Stimulated activated CD4-positive, alpha-beta T cell treated with anti-CD3 and anti-CD28 coated beads, Interleukin-4, amount 100 ng/mL, for 24 hours (primary cell): ENCODE results near the gene KHDC4.
A peak's percentile ranks its signal among the peaks of the same experiment; 100 is the strongest.
"Not testable (repeated sequence)": the region's sequence is repeated elsewhere in the genome, so short reads cannot be mapped to it uniquely, and the experiment has no call there.

Experiments used
- DNase-seq: peaks from one replicate; pipeline ENCODE4 v3.0.0-alpha.2; 2020

KHDC4 gene

GRCh38 chr1:155940482-155940992 is 6.3 kb upstream of the KHDC4 start:
- no peak for DNase-seq

- DNase-seq, result peak; percentile 43
These were observed 4.0 kb upstream of the KHDC4 start for GRCh38 chr1:155938220-155938627.

- DNase-seq, result no peak
These were observed 850 bp upstream of the KHDC4 start for GRCh38 chr1:155934936-155935590.

DNA sequence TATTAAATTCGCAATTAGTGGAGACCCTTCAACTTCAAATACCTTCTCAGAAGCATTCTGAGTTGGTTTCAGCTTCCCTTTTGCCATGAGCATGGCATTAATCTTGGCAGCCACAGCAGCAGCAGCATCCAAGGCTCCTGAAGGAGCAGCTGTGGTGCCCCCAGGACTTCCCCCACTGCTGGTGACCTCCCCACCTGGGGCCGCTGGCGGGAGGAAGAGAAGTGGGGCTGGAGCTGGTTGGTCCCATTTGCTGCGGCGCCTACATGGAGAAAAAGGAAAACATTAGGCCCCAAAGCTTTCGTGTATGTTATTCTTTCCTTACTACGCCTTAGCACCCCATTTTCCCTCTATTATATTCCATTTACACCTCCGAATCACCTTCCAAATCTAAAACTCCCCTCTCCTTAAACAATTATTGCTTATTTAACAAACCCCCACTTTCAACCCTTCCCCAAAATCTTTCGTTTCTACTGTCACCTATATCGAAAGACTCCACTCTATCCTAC is 569 bp downstream of the KHDC4 start:
- DNase-seq, result no peak

- DNase-seq, result no peak
These were observed 1.7 kb downstream of the KHDC4 start for GRCh38 chr1:155932487-155932886.

DNA sequence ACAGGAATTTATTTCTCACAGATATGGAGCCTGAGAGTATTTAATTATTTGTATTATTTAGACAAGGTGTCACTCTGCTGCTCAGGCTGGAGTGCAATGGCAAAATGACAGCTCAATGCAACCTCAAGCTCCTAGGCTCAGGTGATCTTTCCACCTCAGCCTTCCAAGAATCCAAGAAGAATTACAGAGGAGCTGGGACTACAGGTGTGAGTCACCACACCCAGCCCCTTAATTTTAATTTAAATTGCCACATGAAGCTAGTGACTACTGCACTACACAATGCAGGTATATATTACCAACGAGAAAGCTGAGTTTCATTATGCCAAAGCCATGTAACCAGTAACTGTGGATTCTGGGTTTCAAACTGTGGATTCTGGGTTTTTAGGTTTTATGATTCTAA is 2.1 kb downstream of the KHDC4 start:
- no peak for DNase-seq

DNA sequence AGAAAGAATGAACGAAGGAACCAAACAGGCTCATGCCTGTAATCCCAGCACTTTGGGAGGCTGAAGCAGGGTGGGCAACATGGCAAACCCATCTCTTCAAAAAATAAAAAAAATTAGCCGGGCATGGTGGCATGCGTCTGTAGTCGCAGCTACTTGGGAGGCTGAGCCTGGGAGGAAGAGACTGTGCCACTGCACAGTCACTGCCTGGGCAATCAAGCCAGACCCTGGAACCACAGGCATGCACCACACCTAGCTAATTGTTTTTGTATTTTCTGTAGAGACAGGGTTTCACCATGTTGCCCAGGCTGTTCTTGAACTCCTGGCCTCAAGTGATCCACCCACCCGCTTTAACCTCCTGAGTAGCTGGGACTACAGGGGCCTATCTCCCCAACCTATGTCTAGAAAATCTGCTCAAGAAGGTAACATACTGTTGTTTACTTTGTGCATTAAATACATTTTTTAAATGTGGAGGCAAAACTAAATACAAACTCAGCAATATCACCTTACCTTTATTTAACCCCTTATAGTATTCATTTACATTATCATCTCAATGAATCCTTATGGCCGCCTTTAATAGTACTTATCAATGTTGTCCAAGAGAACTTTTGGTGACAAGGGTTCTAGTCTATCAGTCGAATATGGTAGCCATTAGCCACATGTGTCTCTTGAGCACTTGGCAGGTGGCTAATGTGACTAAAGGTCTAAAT is 2.7 kb downstream of the KHDC4 start:
- no peak for DNase-seq

DNA sequence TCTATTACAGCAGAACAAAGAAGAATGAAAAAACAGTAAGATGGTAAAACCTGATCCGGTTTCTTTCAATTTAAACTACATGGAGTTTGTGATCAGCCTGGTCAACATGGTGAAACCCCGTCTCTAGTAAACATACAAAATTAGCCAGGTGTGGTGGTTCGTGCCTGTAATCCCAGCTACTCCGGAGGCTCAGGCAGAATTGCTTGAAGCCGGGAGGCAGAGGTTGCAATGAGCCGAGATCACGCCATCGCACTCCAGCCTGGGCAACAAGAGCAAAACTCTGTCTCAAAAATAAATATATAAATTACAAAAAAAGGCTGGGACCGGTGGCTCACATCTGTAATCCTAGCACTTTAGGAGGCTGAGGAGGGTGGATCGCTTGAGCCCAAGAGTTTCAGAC is 3.5 kb downstream of the KHDC4 start:
- not testable (repeated sequence) for DNase-seq

GRCh38 chr1:155929057-155929456 is 5.2 kb downstream of the KHDC4 start:
- no peak for DNase-seq

GRCh38 chr1:155925506-155925905 is 8.7 kb downstream of the KHDC4 start:
- no peak for DNase-seq

DNA sequence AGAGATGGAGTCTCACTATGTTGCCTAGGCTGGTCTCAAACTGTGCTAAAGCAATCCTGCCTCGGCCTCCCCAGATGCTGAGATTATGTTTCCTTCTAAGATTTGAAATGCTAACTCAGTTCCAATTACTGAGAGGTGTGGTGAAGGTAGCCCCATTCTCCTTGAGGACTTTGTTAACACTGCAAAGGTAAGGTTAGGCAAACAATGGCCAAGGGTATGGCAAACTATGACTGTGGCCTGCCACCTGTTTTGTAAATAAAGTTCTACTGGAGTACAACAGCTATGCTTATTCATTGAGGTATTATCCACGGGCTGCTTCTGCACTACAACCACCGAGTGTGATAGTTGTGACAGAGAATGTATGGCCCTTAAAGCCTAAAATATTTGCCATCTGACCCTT is 13.5 kb downstream of the KHDC4 start:
- no peak for DNase-seq

DNA sequence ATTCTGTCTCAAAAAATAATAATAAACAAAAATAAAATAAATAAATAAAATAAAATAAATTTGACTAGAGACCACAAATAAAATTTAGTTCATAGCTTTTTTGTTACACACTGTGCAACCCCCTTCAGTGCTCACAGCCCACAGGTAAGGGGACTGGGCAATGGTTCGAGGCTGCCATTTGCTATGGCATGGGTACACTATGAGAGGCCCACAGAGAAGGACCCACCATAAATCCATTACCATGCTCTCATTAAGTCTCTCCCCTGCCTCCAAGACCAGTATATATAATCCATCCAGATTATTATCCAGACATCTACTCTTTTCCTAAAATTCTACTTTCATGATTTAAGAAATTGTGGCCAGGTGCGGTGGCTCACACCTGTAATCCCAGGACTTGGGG is 14.4 kb downstream of the KHDC4 start:
- DNase-seq, result no peak

DNA sequence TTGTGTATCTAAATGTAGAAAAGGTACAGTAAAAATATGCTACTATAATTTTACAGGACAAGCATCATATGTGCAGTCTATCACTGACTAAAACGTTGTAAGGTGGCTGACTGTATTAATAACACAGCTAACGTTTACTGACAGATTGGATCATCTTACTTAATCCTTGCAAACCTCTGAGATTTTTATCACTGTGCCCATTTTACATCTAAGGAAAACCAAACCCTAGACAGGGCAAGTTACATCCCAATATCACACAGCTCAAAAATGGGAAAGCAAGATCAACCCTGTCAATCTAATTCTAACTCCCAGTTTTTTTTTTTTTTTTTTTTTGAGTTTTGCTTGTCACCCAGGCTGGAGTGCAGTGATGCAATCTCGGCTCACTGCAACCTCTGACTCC is 15.6 kb downstream of the KHDC4 start:
- DNase-seq, result no peak

DNA sequence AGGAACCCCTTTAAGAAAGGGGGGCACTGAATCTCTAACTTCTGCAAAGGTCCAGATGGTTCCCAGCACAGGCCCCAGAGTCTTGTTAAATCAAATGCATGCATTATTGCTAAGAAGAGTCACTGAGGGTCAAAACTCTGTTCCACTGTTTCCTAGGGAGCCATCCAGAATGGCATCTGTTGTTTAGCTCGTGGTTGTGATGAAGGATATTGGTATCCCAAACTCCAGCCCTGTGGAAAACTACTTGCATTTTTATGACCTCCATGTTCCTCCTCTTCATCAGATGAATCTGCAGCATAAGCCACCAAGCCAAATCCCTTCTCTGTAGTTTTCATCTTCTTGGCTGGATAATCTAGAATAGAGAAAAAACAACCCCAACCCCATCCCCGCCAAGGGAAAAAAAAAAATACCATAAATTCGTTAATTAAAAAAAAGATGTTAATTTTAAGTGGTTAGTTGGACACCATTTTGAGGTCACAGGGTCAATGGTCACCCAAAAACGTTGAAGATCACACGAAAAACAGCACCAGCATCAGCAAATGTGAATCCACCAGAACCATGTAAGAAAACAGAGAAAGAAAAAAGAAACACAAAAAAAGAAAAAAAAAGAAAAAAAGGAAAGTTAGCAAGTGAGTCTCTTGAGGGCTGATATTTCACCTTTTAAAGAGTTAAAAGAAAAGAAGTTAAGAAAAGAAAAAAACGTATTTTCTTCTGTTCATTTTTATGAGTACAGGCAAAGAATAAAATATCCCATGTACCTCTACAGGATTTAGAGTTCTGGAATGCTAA is 20.1 kb downstream of the KHDC4 start:
- no peak for DNase-seq

- DNase-seq, result no peak
These were observed 22.1 kb downstream of the KHDC4 start for GRCh38 chr1:155912056-155912536.

- DNase-seq, result peak; percentile 84
These were observed 22.8 kb downstream of the KHDC4 start, which contains the start of gene RIT1 for GRCh38 chr1:155911156-155912055. Gene RIT1 (minus strand): TSS chr1:155911349. CDS start chr1:155910761, 588 bp downstream.

DNA sequence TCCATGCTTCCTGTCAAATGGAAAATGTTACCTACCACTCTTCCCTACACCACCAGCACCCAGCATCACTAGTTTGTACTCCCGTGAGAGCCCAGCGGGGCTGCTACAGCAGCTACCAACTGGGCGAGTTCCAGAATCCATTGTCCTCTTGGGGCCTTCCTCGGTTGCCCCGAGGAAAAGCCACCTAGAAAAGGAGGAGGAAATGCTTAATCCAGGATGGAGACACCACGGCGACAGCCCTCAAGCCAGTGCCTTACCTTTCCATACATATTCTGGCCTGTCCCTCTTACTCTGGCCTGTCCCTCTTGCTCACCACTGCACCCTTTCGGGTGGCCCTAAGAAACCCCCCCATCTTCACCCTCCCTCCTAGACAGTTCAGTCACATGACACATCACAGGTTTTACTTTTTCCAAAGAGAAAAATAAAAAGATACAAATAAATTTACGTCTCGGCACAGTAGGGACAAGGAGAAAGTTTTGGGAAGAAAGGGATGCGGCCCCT is 23.5 kb downstream of the KHDC4 start:
- DNase-seq, result no peak

DNA sequence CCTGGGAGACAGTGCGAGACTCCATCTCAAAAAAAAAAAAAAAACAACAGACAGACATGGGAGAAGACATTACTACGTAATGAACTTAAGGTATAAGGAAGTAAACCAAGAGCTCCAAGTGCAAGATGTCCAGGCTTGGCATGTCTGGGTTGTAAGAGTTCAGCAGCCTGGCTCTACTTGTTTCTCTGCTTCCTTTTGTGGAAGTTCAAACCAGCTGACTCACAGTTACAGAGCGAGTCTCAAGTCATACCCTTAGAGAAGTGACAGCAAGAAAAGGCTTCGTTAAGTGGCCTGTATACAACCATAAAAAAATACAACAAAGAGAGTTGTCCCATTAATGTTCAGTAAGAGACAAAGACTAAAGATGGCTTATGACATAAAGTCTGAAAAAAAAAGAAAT is 24.3 kb downstream of the KHDC4 start:
- no peak for DNase-seq

- DNase-seq, result no peak
These were observed 30.0 kb downstream of the KHDC4 start for GRCh38 chr1:155904261-155904660.

GRCh38 chr1:155900161-155900560 is 34.1 kb downstream of the KHDC4 start:
- DNase-seq, result no peak

DNA sequence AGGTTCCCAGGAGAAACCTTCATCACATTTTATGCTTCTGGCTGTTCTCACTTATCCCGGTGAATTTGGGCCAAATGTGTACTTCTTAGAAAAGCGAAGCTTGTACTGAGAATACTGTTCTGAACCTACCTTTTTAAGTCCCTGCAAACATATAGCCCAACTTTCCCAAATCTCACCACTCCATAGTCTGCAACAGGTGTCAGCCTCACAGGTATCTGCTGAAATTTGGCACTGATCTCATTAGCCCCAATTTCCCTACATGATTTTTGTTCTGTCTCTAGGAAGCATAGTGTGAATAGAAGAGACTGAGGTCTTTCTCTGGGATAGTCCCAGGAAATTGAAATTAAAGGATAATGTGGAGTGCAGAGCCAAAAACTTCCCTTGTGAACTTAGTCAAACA is 34.5 kb downstream of the KHDC4 start:
- DNase-seq, result no peak

GRCh38 chr1:155898888-155899287 is 35.3 kb downstream of the KHDC4 start:
- DNase-seq, result no peak
